HK-2 (cell line): ENCODE results near the gene VWA3A.

Experiments used
- DNase-seq: peaks from one replicate; pipeline ENCODE4 v3.0.0-alpha.2; 2018; ENCODE audit not compliant: unreplicated experiment

Gene VWA3A

GRCh38 chr16:22203091-22203490 lies 110.8 kb downstream of the VWA3A start:
- DNase-seq: no peak

GRCh38 chr16:22204091-22204655 lies 111.8 kb downstream of the VWA3A start:
- no peak for DNase-seq

- DNase-seq: no peak
Observed at GRCh38 chr16:22205577-22206012, 113.3 kb downstream of the VWA3A start.

- DNase-seq: peak; percentile 90
Observed at GRCh38 chr16:22206013-22206841, 113.9 kb downstream of the VWA3A start, which contains the start of gene EEF2K. EEF2K (plus strand) TSS chr16:22206278; CDS start chr16:22225730, 19,452 bp downstream.
